GM12865 (cell line): Measurements from ENCODE around the gene PRTN3.

Source experiments
- DNase-seq: peaks from one replicate; pipeline ENCODE4 v3.0.0; 2010; ENCODE audit warnings: low read depth
- H3K4me3 ChIP-seq: 2 replicates; pipeline ENCODE4 v1.5.1; 2011; ENCODE audit warnings: mild to moderate bottlenecking, low read depth, low read length, control low read depth
- TF ChIP-seq, protein P1 (sequence below): IDR thresholded peaks from 2 replicates; pipeline ENCODE4 v1.5.1; 2011; ENCODE audit warnings: low read length, control low read depth, low read depth, inconsistent platforms; ENCODE audit not compliant: insufficient read depth; ENCODE audit errors: missing control alignments

The PRTN3 gene

DNA sequence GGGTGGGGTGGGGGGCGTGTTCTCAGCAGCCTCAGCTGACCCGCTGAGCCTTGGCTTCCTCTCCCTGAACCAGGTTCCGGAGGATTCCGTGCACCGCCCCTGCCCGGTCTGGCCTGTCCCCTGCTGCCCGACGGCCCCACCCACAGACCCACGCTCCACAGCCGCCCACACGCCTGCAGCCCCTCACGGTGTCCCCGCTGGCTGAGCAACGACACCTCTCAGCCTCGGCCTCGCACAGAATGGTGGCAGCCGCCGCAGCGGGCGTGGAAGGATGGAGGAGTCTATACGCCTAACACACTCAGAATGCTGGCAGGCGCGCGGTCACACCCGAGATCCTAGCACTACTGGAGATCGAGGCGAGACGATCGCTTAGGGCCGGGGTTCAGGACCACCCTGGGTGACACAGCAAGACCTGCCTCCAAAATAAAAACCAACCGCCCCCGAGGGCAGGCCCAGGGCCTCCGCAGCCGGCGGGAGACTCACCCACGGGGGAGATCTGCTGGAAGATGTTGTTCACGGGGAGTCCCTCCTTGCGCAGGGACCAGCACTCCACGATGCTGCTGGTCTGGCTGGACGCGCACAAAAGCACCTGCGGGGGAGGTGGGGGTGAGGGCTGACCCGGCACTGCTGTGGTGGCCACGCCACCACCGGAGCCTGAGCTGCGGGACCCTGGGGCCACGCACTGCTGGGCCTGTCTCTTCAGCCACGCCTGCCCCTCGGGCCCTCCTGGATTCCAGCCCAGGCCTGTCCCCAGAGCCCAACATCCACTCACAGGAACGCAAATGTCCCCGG lies 43.8 kb downstream of the PRTN3 start:
- TF ChIP-seq, protein P1, sequence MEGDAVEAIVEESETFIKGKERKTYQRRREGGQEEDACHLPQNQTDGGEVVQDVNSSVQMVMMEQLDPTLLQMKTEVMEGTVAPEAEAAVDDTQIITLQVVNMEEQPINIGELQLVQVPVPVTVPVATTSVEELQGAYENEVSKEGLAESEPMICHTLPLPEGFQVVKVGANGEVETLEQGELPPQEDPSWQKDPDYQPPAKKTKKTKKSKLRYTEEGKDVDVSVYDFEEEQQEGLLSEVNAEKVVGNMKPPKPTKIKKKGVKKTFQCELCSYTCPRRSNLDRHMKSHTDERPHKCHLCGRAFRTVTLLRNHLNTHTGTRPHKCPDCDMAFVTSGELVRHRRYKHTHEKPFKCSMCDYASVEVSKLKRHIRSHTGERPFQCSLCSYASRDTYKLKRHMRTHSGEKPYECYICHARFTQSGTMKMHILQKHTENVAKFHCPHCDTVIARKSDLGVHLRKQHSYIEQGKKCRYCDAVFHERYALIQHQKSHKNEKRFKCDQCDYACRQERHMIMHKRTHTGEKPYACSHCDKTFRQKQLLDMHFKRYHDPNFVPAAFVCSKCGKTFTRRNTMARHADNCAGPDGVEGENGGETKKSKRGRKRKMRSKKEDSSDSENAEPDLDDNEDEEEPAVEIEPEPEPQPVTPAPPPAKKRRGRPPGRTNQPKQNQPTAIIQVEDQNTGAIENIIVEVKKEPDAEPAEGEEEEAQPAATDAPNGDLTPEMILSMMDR = no peak
- H3K4me3 ChIP-seq = no peak overlapping the region
- no peak for DNase-seq

DNA sequence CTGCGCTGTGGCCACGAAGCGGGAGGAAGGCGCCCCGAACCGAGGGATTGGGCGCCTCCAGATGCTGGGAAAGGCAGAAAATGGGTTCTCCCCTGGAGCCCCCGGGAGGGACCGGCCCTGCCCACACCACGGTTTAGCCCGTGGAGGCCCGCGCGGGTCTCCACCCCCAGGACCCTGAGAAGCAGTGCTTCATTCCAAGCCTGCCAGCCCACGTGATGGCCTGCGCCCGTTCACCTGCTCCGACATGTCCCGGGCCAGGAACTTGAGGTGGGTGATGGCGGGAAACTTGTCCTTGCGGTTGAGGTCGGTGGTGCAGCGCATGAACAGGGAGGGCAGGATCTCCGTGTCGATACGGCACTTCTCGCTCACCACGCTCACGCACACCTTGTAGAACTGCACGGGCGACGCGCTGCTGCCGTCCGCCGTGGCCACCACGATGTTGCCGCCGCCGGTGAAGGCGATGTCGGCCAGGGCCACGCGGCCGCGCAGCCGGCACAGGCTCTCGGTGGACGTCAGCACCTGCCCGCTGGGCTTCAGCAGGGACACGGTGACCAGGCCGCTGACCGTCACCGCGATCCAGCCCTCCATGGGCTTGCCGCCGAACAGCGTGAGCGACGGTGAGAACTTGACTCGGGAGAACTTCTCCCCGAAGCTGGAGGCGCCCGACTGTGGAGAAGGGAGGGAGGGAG lies 44.9 kb downstream of the PRTN3 start:
- TF ChIP-seq, protein P1 = no peak
- no peak overlapping the region for H3K4me3 ChIP-seq
- no peak for DNase-seq

- TF ChIP-seq, protein P1 = no peak
- H3K4me3 ChIP-seq = no peak overlapping the region
- no peak for DNase-seq
These were observed 46.3 kb downstream of the PRTN3 start for GRCh38 chr19:887072-887471.

- no peak for DNase-seq
- TF ChIP-seq, protein P1 = no peak
- H3K4me3 ChIP-seq = no peak overlapping the region
These were observed 46.8 kb downstream of the PRTN3 start for GRCh38 chr19:887599-887998.

DNA sequence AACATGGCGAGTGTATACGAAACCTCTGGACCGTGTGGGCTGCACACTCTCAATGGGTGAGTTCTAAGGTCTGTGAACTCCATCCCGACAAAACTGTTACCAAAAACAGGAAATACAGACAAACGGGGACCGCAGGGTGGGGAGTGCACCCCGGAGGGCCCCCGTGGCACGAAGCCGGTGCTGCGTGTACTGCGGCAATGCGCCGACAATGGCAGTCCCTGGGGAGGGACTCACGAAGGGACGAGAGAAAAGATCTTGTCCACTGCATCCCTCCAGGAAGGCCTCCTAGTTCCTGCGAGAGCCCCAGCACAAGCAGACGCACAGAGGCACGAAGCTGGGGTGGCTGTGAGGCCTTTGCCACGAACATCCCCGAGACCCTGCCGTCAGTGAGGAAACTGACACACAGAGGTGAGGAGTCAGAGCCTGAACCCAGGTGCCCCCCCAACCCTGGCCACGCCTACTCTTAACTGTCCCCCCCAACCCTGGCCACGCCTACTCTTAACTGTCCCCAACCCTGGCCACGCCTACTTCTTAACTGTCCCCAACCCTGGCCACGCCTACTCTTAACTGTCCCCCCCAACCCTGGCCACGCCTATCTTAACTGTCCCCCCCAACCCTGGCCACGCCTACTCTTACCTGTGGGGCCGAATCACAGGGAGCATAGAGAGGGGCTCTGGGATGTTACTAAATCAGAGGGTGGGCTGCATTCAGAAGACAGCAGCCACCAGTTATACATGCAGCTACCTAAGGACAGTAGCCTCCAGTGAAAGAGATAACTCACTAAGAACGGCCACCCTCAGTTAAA lies 48.0 kb downstream of the PRTN3 start:
- TF ChIP-seq, protein P1 = no peak
- H3K4me3 ChIP-seq = no peak overlapping the region
- peak; percentile 54 for DNase-seq

DNA sequence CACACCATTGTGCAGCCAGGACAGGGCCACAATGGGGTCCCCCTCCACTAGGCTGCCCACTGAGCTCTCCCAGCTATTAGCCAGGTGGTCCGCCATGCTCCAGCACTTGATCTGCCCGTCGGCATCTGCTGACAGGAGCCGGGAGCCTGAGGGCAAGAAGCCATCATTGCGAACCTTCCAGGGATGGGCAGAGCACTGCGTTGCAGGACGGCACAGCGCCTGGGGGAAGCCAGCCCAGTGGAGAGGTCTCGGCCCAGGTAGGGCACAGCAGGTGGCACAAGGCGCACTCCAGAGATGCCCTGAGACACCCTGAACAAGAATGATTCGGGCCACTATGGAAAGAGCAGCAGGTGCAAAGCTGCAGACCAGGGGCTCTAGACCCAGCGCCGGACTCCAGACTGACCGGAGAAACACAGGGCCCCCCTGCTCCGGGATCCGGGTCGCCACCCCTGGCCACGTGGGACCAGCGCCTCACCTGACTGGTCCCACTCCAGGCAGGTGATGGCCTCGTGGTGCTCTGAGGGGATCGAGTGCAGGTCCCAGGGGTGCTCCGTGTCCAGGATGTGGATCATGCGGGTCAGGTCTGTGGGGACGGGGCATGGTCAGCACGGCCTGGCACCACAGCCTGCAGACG lies 49.0 kb downstream of the PRTN3 start:
- TF ChIP-seq, protein P1 = no peak
- no peak overlapping the region for H3K4me3 ChIP-seq

More for the DNA sequence above, 49.0 kb downstream of the PRTN3 start:
- DNase-seq = no peak
